ENCODE measurements around the gene CST6.
"Not testable (repeated sequence)": the region's sequence is repeated elsewhere in the genome, so short reads cannot be mapped to it uniquely, and the experiment has no call there.

Gene CST6

DNA sequence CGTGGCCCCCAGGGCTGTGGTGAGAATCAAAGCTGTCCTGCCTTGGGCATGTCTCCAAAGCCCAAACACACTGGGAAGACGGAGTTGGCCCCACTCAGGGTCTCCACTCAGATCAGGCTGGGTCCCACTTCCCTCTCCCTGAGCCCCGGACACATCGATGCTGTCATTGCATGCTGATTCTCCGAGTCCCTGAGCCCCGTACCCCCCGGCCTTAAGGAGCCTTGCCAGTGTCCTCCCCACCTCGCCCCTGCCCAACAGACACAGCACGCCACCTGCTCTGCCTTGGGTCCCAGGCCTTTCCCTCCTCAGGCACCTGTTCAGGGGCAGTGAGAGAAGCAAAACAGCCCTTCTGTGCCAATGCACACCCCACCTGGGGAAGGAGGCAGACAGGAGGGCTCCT is 24.5 kb upstream of the CST6 start:
- no peak for DNase-seq

- peak; percentile 81 for DNase-seq
These were observed 22.8 kb upstream of the CST6 start for GRCh38 chr11:65988791-65989592.

- DNase-seq, result no peak
These were observed 19.8 kb upstream of the CST6 start for GRCh38 chr11:65992056-65992455.

DNA sequence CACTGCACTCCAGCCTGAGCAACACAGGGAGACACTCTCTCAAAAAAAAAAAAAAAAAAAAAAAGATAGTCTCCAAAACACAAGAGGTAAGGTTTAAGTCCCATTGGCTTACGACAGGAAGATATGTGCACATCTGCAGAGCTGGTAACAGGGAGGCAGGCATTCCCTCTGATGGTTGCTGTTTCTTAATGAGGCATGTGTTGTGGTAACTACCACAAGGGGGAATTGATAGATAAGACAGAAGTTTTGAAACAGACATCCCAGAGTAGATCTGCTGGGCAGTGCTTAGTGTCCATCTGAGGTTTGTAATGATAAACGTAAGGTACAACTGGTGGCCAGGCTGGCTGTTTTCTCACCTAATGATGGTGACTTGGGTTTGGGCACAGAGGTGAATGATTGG is 14.5 kb upstream of the CST6 start:
- DNase-seq, result no peak

- peak; percentile 91 for DNase-seq
These were observed 9.7 kb upstream of the CST6 start, which contains the start of the genes BANF1 and EIF1AD for GRCh38 chr11:66001942-66002647. BANF1 (plus strand) TSS chr11:66002503; CDS start chr11:66003251, 748 bp downstream. EIF1AD (minus strand) TSS chr11:66002157; CDS start chr11:66000389, 1,768 bp downstream.

- DNase-seq, result no peak
These were observed 9.1 kb upstream of the CST6 start for GRCh38 chr11:66002648-66003225.

GRCh38 chr11:66003291-66003690 is 8.5 kb upstream of the CST6 start:
- no peak for DNase-seq

GRCh38 chr11:66004186-66004585 is 7.6 kb upstream of the CST6 start:
- no peak for DNase-seq

- DNase-seq, result no peak
These were observed 5.5 kb upstream of the CST6 start for GRCh38 chr11:66006134-66006890.

- DNase-seq, result no peak
These were observed 5.0 kb upstream of the CST6 start for GRCh38 chr11:66006891-66007176.

GRCh38 chr11:66007201-66007634 is 4.6 kb upstream of the CST6 start:
- no peak for DNase-seq

- no peak for DNase-seq
These were observed 3.7 kb upstream of the CST6 start for GRCh38 chr11:66008095-66008467.

DNA sequence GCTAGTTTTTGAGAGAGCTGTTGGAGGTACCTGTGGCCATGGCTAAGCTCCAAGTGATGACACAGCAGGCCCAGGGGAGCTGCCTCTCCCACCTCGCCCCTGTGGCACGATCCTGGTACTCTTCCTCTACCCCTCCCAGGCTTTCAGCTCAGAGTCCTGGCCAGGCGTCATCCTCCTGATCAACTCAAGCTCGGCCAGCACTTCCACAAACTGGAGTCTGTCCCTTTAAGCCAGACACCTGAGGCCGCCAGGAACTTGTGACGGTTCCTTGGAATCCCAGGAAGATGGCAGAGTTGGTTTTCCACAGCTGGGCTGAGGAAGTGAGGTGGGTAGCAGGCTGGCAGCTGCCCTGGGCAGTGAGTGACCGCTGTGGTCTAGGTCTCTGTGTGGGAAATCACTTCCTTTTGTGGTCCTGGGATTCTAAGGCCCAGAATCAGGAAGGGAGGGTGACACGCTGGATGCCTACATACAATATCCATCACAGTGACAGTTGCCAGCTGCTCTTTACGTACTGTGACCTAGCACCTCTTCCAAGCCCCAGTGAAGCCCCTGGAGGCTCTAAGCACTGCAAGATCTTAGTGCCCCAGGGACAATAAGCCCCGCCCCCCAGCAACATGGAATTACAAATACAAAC is 3.2 kb upstream of the CST6 start:
- no peak for DNase-seq

DNA sequence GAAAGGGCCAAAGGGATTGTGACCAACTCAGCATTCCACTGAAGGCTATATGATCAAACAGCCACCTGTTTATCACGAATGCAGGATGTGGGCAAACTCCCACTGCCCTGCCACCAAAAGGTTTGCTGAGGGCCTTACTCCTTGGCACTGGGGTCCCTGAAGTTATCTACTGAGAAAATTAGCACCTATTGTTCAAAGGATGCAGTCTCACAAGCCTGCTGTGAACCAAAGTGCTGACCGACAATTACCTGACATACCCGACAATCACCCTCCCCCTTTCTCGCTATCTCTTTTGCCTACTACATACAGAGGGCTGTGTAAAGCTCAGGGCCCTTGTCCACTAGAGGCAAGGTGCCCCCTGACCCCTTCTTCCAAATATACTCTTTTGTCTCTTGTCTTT is 1.8 kb upstream of the CST6 start:
- DNase-seq, result not testable (repeated sequence)

DNA sequence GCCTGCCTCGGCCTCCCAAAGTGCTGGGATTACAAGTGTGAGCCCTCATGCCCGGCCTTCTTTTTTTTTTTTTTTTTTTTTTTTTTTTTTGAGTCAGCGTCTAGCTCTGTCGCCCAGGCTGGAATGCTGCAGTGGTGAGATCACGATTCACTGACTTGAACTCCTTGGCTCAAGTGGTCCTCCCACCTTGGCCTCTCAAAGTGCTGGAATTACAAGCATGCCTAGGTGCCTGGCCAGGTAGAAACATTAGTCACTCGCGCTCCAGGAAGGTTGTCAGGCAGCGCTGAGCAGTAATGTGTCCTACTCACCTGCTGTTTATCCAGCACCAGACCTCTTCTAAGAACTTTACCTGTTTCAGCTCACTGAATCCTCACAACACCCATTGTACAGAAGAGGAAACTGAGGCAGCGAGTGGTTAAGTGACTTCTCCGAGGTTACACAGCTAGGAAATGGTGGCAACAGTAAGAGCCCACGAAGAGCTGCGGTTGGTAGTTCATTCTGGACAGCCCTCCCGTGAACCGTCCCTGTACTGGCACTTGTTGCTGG is 496 bp upstream of the CST6 start:
- no peak for DNase-seq

DNA sequence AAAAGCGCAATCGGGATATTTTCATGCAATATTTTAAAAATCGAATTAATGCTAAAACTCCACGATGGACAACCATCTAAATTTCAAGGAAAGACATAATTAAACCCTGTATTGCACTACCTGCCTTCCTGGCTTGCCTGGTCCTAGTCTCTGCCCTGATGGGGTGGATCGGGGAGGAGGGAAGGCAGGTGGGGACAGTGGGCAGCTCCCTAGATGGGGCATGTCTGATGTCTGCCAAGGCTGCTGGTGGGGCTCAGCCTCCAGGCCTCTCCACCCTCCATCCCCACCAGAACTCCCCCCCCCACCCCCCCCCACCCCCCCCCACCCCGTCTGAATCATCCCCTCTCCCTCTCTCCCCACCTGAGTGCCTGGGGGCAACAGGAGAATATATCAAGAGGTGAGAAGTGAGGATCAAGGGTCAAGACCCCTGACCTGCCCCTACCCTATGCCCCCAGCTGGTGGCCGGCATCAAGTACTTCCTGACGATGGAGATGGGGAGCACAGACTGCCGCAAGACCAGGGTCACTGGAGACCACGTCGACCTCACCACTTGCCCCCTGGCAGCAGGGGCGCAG is 650 bp downstream of the CST6 start:
- no peak for DNase-seq

- DNase-seq, result no peak
These were observed 1.3 kb downstream of the CST6 start for GRCh38 chr11:66012946-66013761.

DNA sequence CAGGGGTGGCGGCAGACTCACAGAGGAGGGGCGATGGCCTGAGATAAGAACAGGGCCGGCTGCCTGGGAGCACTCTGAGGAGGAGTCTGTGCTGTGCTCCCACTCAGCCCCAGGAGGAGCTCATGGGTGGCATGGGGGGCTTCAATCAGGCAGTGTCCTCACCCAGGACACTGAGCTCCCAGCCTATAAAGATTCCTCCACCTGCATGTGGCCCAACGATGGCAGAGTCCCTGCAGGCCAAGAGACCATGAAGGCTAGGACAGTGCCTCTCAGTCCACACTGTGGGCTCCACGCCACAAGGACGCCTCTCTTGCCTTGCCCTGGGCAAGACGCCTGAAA is 1.9 kb downstream of the CST6 start:
- DNase-seq, result no peak

- no peak for DNase-seq
These were observed 3.1 kb downstream of the CST6 start for GRCh38 chr11:66014804-66015453.

DNA sequence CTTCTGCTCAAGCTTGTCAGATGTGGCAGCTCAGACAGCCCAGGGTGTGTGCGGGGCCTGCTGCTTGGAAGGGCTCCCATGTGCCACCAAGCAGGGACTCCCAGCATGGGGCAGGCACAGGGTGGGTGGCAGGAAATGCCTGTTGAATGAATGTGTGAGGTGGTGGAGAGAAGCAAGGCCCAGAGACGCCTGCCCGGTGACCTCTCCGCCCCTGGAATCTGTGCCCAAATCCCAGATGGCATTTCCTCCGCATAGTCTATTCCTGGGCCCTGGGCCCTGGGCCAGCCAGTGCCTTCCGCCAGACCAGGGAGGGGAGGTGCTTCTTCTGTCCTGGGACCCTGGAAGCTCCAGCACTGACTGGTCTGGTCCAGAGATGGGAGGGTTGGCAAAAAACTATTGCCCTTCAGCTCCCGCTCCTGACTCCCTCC is 3.7 kb downstream of the CST6 start:
- no peak for DNase-seq
